H1 (cell line): ENCODE data around the gene KCNC2. TPM values are rescaled to one million over a fixed set of nuclear protein-coding genes. Genes with fewer than 3 reads are reported as not detected.

Experiments
- CTCF ChIA-PET: fragments of 300-600 bp; sonication (Branson Sonifier 250); formaldehyde crosslinking; loops from one replicate; lab custom pipeline; 2021; ENCODE audit not compliant: partially characterized antibody; lab: Charles Lee
- POLR2A ChIA-PET: fragments of 300-600 bp; sonication (Branson Sonifier 250); formaldehyde crosslinking; loops from one replicate; lab custom pipeline; 2021; ENCODE audit warnings: inconsistent platforms; ENCODE audit not compliant: partially characterized antibody; lab: Charles Lee
- DNase-seq, 2 experiments: peaks; one replicate each; pipeline versions ENCODE4 v3.0.0 to v3.0.0-alpha.2; 2010 to 2022; ENCODE audit warnings: low spot score in 2 of 2, low read depth in 1 of 2, mixed read lengths in 1 of 2
- FAIRE-seq: peaks from 2 replicates; lab custom pipeline; 2011; peaks lifted over from hg19 to GRCh38; lab: Jason Lieb, UNC
- H2AFZ ChIP-seq: 2 replicates; pipeline ENCODE4 v1.8.1; 2012; ENCODE audit warnings: low read length, inconsistent platforms
- H2AK5ac ChIP-seq: 2 replicates; pipeline ENCODE4 v1.6.1; 2013; ENCODE audit warnings: low read depth, low read length
- H2BK120ac ChIP-seq: replicated peaks from 2 replicates; pipeline ENCODE3; 2013; ENCODE audit warnings: low read depth, low read length, inconsistent platforms
- H2BK12ac ChIP-seq: 2 replicates; pipeline ENCODE4 v1.6.1; 2013; ENCODE audit warnings: low read depth, low read length
- H2BK15ac ChIP-seq: 2 replicates; pipeline ENCODE4 v1.6.1; 2013; ENCODE audit warnings: low read length
- H2BK20ac ChIP-seq: 2 replicates; pipeline ENCODE4 v1.6.1; 2013; ENCODE audit warnings: low read length
- H2BK5ac ChIP-seq: 2 replicates; pipeline ENCODE4 v1.6.1; 2013; ENCODE audit warnings: low read depth, low read length
- H3K14ac ChIP-seq: 2 replicates; pipeline ENCODE4 v1.6.1; 2013; ENCODE audit warnings: inconsistent platforms; ENCODE audit not compliant: insufficient read length
- H3K18ac ChIP-seq: 2 replicates; pipeline ENCODE4 v1.6.1; 2013; ENCODE audit warnings: low read length; ENCODE audit errors: extremely low read depth
- H3K23ac ChIP-seq: 2 replicates; pipeline ENCODE4 v1.6.1; 2013; ENCODE audit warnings: inconsistent platforms; ENCODE audit not compliant: insufficient read length
- H3K23me2 ChIP-seq: 2 replicates; pipeline ENCODE4 v1.6.1; 2013; ENCODE audit warnings: low read depth, low read length
- H3K27ac ChIP-seq: 2 replicates; pipeline ENCODE4 v1.6.1; 2011; ENCODE audit warnings: low read depth, low read length, inconsistent platforms
- H3K27me3 ChIP-seq, 4 experiments: replicated peaks in 1 of 4; 1 replicate in 1 of 4; 2 replicates in 3 of 4; pipeline versions ENCODE4 v1.6.1 to v1.8.1; 2011 to 2013; ENCODE audit warnings: low read length in 3 of 4, mild to moderate bottlenecking in 3 of 4, inconsistent platforms in 2 of 4, mixed read lengths in 2 of 4, moderate library complexity in 1 of 4; ENCODE audit not compliant: control insufficient read depth in 3 of 4, insufficient read depth in 3 of 4; ENCODE audit errors: extremely low read depth in 1 of 4
- H3K36me3 ChIP-seq, 4 experiments: 2 replicates each; pipeline versions ENCODE4 v1.6.1 to v1.8.1; 2011 to 2013; ENCODE audit warnings: mild to moderate bottlenecking in 4 of 4, low read length in 3 of 4, moderate library complexity in 2 of 4, control low read depth in 1 of 4, inconsistent platforms in 1 of 4; ENCODE audit not compliant: insufficient read depth in 4 of 4, control insufficient read depth in 2 of 4
- H3K4ac ChIP-seq: replicated peaks from 2 replicates; pipeline ENCODE3; 2013; ENCODE audit warnings: low read length, low read depth, mixed read lengths, inconsistent platforms; ENCODE audit not compliant: insufficient read length
- H3K4me1 ChIP-seq, 4 experiments: replicated peaks in 1 of 4; 1 replicate in 1 of 4; 2 replicates in 3 of 4; pipeline versions ENCODE4 v1.6.1 to v1.8.1; 2011 to 2013; ENCODE audit warnings: low read length in 3 of 4, inconsistent platforms in 2 of 4, mixed read lengths in 1 of 4; ENCODE audit not compliant: insufficient read depth in 4 of 4, control insufficient read depth in 3 of 4
- H3K4me2 ChIP-seq, 2 experiments: 2 replicates each; pipeline versions ENCODE4 v1.6.1 to v1.8.1; 2011 to 2013; ENCODE audit warnings: low read depth in 2 of 2, low read length in 2 of 2, control low read depth in 1 of 2, inconsistent platforms in 1 of 2, mild to moderate bottlenecking in 1 of 2; ENCODE audit not compliant: insufficient read depth in 1 of 2
- H3K4me3 ChIP-seq, 4 experiments: fragments of 200-600, 300-600 bp in 1 of 4; sonication (generic), shearing (Covaris generic), sonication (Bioruptor Twin) in 1 of 4; 2 replicates each; pipeline versions ENCODE4 v1.5.1 to v1.8.1; 2011 to 2016; ENCODE audit warnings: low read length in 4 of 4, low read depth in 3 of 4, control low read depth in 2 of 4, inconsistent platforms in 2 of 4, mild to moderate bottlenecking in 2 of 4, mixed read lengths in 1 of 4, moderate library complexity in 1 of 4; ENCODE audit not compliant: insufficient read depth in 2 of 4; ENCODE audit errors: extremely low read depth in 1 of 4
- H3K56ac ChIP-seq: replicated peaks from 2 replicates; pipeline ENCODE3; 2013; ENCODE audit warnings: low read depth, mild to moderate bottlenecking, mixed read lengths, low read length, inconsistent platforms; ENCODE audit not compliant: insufficient read length
- H3K79me1 ChIP-seq: 2 replicates; pipeline ENCODE4 v1.6.1; 2013; ENCODE audit warnings: low read depth, low read length, control low read depth
- H3K79me2 ChIP-seq, 2 experiments: 2 replicates each; pipeline versions ENCODE4 v1.6.1 to v1.8.1; 2012 to 2013; ENCODE audit warnings: low read length in 2 of 2, mild to moderate bottlenecking in 2 of 2, inconsistent platforms in 1 of 2; ENCODE audit not compliant: insufficient read depth in 2 of 2, control insufficient read depth in 1 of 2
- H3K9ac ChIP-seq, 4 experiments: replicated peaks in 1 of 4; 1 replicate in 1 of 4; 2 replicates in 3 of 4; pipeline versions ENCODE4 v1.6.1 to v1.8.1; 2011 to 2013; ENCODE audit warnings: low read depth in 3 of 4, low read length in 3 of 4, control low read depth in 2 of 4, mild to moderate bottlenecking in 2 of 4, moderate library complexity in 2 of 4, inconsistent platforms in 1 of 4; ENCODE audit errors: extremely low read depth in 1 of 4
- H3K9me3 ChIP-seq, 2 experiments: 2 replicates each; pipeline versions ENCODE4 v1.6.1 to v1.8.1; 2012 to 2013; ENCODE audit warnings: mild to moderate bottlenecking in 2 of 2, moderate library complexity in 2 of 2, control low read depth in 1 of 2, inconsistent platforms in 1 of 2, low read depth in 1 of 2, low read length in 1 of 2, mixed read lengths in 1 of 2; ENCODE audit not compliant: insufficient read depth in 2 of 2
- H4K20me1 ChIP-seq, 2 experiments: replicated peaks in 1 of 2; 2 replicates each; pipeline versions ENCODE3 to v1.8.1; 2011 to 2013; ENCODE audit warnings: inconsistent platforms in 2 of 2, low read length in 2 of 2, mild to moderate bottlenecking in 1 of 2; ENCODE audit not compliant: insufficient read depth in 2 of 2, control insufficient read depth in 1 of 2
- H4K5ac ChIP-seq: 2 replicates; pipeline ENCODE4 v1.6.1; 2013; ENCODE audit warnings: low read length, low read depth, mixed read lengths, inconsistent platforms; ENCODE audit not compliant: insufficient read length
- H4K8ac ChIP-seq: 2 replicates; pipeline ENCODE4 v1.8.0; 2013; ENCODE audit warnings: mild to moderate bottlenecking, moderate library complexity, low read length, inconsistent platforms; ENCODE audit not compliant: insufficient read depth; ENCODE audit errors: extremely low read depth
- H4K91ac ChIP-seq: replicated peaks from 2 replicates; pipeline ENCODE3; 2013; ENCODE audit warnings: low read length, mixed read lengths, inconsistent platforms; ENCODE audit not compliant: insufficient read length
- CBX5 ChIP-seq: fragments of 300-800, 300-1000 bp; sonication (generic); IDR thresholded peaks from 2 replicates; pipeline ENCODE4 v1.7.1; 2016; ENCODE audit warnings: antibody characterized with exemption, low read length, low read depth
- CEBPB ChIP-seq: IDR thresholded peaks from 2 replicates; pipeline ENCODE4 v1.6.1; 2012; ENCODE audit warnings: low read depth, low read length
- FOSL1 ChIP-seq: IDR thresholded peaks from 2 replicates; pipeline ENCODE4 v1.6.1; 2011; ENCODE audit warnings: mild to moderate bottlenecking, low read depth, low read length, moderate library complexity; ENCODE audit not compliant: insufficient read depth
- JUN ChIP-seq: IDR thresholded peaks from 2 replicates; pipeline ENCODE4 v1.6.1; 2011; ENCODE audit warnings: low read depth, mild to moderate bottlenecking, improper control_type of control experiment, low read length
- MAFK ChIP-seq: IDR thresholded peaks from 2 replicates; pipeline ENCODE4 v1.6.1; 2012; ENCODE audit warnings: low read depth, mild to moderate bottlenecking, improper control_type of control experiment, low read length
- RFX5 ChIP-seq: IDR thresholded peaks from 2 replicates; pipeline ENCODE4 v1.6.1; 2011; ENCODE audit warnings: low read depth, low read length, improper control_type of control experiment, borderline replicate concordance
- RXRA ChIP-seq: IDR thresholded peaks from 2 replicates; pipeline ENCODE4 v1.6.1; 2011; ENCODE audit warnings: low read depth, mild to moderate bottlenecking, low read length, moderate library complexity; ENCODE audit not compliant: insufficient read depth
- WGBS, 2 experiments: shearing (Covaris generic) in 1 of 2; methylation state at CpG; one replicate each; pipeline versions ENCODE4 v1.1.6 to v1.1.7; 2013 to 2015; ENCODE audit warnings: low lambda C conversion rate in 2 of 2, mixed read lengths in 2 of 2, inconsistent platforms in 1 of 2, low coverage in 1 of 2, missing lambda C conversion rate in 1 of 2; ENCODE audit not compliant: insufficient replicate concordance in 2 of 2, insufficient coverage in 1 of 2, insufficient read length in 1 of 2; ENCODE audit errors: extremely low coverage in 1 of 2, missing lambda C conversion rate in 1 of 2; 5-methylcytosine and 5-hydroxymethylcytosine counted together
- polyA plus RNA-seq, 7 experiments: library from polyadenylated mRNA; depleted of rRNA in 3 of 7; stranded (reverse) in 5 of 7; unstranded in 2 of 7; fragments of >200 nt in 5 of 7; fragments of 200-250 nt in 2 of 7; gene quantifications; 1 replicate in 5 of 7; 2 replicates in 1 of 7; 4 replicates in 1 of 7; pipeline versions ENCODE4 v1.2.1 to v1.2.3, GENCODE V29; 2011 to 2013; ENCODE audit warnings: missing spikeins in 2 of 7, mixed read lengths in 2 of 7
- total RNA-seq: library from RNA; stranded (reverse); fragmentation: NEBNext Ultra II Directional; extraction: Animal tissue kit (Norgen Biotek cat#: 25700); gene quantifications from 2 replicates; pipeline ENCODE4 v1.2.1, GENCODE V29; 2021

Gene KCNC2
- total and polyA plus RNA-seq, 2 of the 8 experiments (the other 6 are each of a cell fraction or from before 2014, with no cell fraction given) = 0.03 TPM; not detected in 1

DNA sequence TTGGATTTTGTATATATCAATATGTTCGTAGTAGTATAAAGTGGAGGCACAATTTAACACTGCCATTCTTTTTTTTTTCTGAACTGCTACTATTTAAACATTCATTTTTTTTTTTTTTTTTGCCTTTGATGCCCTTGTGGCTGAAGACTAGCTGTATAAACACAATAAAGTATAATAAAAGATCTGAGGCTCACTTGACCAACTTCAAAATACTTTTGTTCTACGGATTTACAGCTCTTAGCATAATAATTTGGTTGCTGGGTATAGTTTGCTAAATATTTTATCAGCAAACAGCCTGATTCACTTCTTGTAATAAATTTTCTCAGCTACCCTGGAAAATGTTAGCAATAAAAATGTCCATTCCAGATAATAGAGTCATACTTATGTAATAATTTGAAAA, 128.3 kb downstream of the KCNC2 start (continued):
- TF ChIP-seq CEBPB = no peak
- TF ChIP-seq, all 59 proteins: peak for 0

DNA sequence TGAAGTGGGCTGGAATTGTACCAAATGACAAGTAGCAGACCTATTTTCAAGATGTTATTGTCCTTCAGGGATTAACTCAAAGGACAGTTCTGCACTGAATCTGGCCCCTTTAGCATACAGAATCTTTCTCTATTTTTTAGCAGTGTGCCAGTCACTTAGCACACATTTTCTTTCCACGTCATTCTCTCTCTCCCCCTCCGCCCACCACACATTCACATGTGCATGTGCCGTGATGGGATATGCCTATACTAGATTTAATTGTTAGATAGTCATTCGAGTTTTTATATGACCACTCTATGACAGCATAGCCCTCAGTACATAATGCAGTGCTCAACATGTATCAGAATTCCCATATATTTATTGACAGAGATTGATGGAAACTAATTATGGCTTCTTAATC, 129.1 kb downstream of the KCNC2 start:
- Histone ChIP-seq H4K8ac (no peak overlapping the region), H3K23me2 (no peaks in the 10 kb centered on the region), H4K5ac (no peak overlapping the region), H3K79me1 (no peaks in the 10 kb centered on the region), H3K56ac (no peak overlapping the region), H2BK15ac (no peak overlapping the region), H3K4ac (no peak overlapping the region), H3K27ac (no peak overlapping the region), H3K4me1 (no peaks in the 10 kb centered on the region), H3K79me2 (no peaks in the 10 kb centered on the region), H3K18ac (no peak overlapping the region), H3K27me3 (no peaks in the 10 kb centered on the region), H4K20me1 (no peaks in the 10 kb centered on the region), H3K9me3 (no peaks in the 10 kb centered on the region), H2BK120ac (no peak overlapping the region), H3K4me2 (no peak overlapping the region), H2BK5ac (no peak overlapping the region), H3K23ac (no peak overlapping the region), H3K9ac (no peak overlapping the region), H3K14ac (no peak overlapping the region), H2AK5ac (no peak overlapping the region), H2BK20ac (no peak overlapping the region), H2BK12ac (no peak overlapping the region), H3K4me3 (no peak overlapping the region), H2AFZ (no peak overlapping the region), H3K36me3 (no peaks in the 10 kb centered on the region), H4K91ac (no peak overlapping the region)
- TF ChIP-seq JUN (no peak), MAFK (no peak), CBX5 (no peak), RFX5 (no peak), RXRA (no peak), FOSL1 (no peak)
- FAIRE-seq = no peak
- CTCF ChIA-PET = no interaction called here
- 90% methylated on average over 4 of the region's 4 CpGs; no CpG with 5 or more reads in 1 of the 2 experiments for WGBS, 2 experiments
- POLR2A ChIA-PET = no interaction called here
- DNase-seq = no peak
